GM12878 (cell line): Measurements from ENCODE around the gene GCSAM. TPM values are rescaled to one million over a fixed set of nuclear protein-coding genes. Genes with fewer than 3 reads are reported as not detected.

ENCODE experiments used
- ASH2L ChIP-seq: fragments of 300-600, 200-600 bp; sonication (generic); IDR thresholded peaks from 2 replicates; pipeline ENCODE4 v1.6.1; 2017; ENCODE audit warnings: low read depth, mild to moderate bottlenecking, borderline replicate concordance
- ATF3 ChIP-seq: IDR thresholded peaks from 2 replicates; pipeline ENCODE4 v1.6.1; 2011; ENCODE audit warnings: low read depth, mild to moderate bottlenecking, low read length, moderate library complexity, borderline replicate concordance; ENCODE audit errors: extremely low read depth
- BACH1 ChIP-seq: fragments of 450-650 bp; IDR thresholded peaks from 2 replicates; pipeline ENCODE4 v1.6.1; 2017; ENCODE audit warnings: mild to moderate bottlenecking, borderline replicate concordance
- BHLHE40 ChIP-seq, 2 experiments: fragments of 450-650 bp in 1 of 2; IDR thresholded peaks; 2 replicates each; pipeline ENCODE4 v1.6.1; 2011 to 2017; ENCODE audit warnings: low read depth in 2 of 2, borderline replicate concordance in 1 of 2, improper control_type of control experiment in 1 of 2, low read length in 1 of 2, mild to moderate bottlenecking in 1 of 2
- CREB1 ChIP-seq: IDR thresholded peaks from 2 replicates; pipeline ENCODE4 v1.6.1; 2012; ENCODE audit warnings: low read depth, mild to moderate bottlenecking, inconsistent platforms
- EGR1 ChIP-seq, 2 experiments: IDR thresholded peaks; 1 replicate in 1 of 2; 2 replicates in 1 of 2; pipeline ENCODE4 v1.6.1; 2011 to 2012; ENCODE audit warnings: low read depth in 2 of 2, low read length in 2 of 2, borderline replicate concordance in 1 of 2, mild to moderate bottlenecking in 1 of 2, moderate library complexity in 1 of 2
- ESRRA ChIP-seq: IDR thresholded peaks from 2 replicates; pipeline ENCODE4 v1.6.1; 2012; ENCODE audit warnings: mild to moderate bottlenecking, low read length, improper control_type of control experiment
- EZH2 ChIP-seq: IDR thresholded peaks from 2 replicates; pipeline ENCODE4 v1.6.1; 2012; ENCODE audit warnings: low read depth, mild to moderate bottlenecking, control low read depth, inconsistent platforms, low read length, borderline replicate concordance; ENCODE audit not compliant: control insufficient read depth
- FOXK2 ChIP-seq: fragments of 450-650 bp; IDR thresholded peaks from 2 replicates; pipeline ENCODE4 v1.6.1; 2017; ENCODE audit warnings: mild to moderate bottlenecking, moderate library complexity
- IKZF2 ChIP-seq, 2 experiments: fragments of 450-650 bp; IDR thresholded peaks; 2 replicates each; pipeline ENCODE4 v1.6.1; 2017; ENCODE audit warnings: mild to moderate bottlenecking in 2 of 2, moderate library complexity in 2 of 2
- JUNB ChIP-seq: IDR thresholded peaks from 2 replicates; pipeline ENCODE4 v1.6.1; 2016; ENCODE audit warnings: antibody characterized with exemption, mild to moderate bottlenecking
- LARP7 ChIP-seq: fragments of 450-650 bp; IDR thresholded peaks from 2 replicates; pipeline ENCODE4 v1.6.1; 2017; ENCODE audit warnings: mild to moderate bottlenecking
- MTA2 ChIP-seq: fragments of 450-650 bp; IDR thresholded peaks from 2 replicates; pipeline ENCODE4 v1.6.1; 2016; ENCODE audit warnings: low read depth, mild to moderate bottlenecking, moderate library complexity
- NFIC ChIP-seq: IDR thresholded peaks from 2 replicates; pipeline ENCODE4 v1.6.1; 2012; ENCODE audit warnings: low read depth, mild to moderate bottlenecking, inconsistent platforms, low read length, moderate library complexity
- PAX8 ChIP-seq: fragments of 450-650 bp; IDR thresholded peaks from 2 replicates; pipeline ENCODE4 v1.6.1; 2017; ENCODE audit warnings: mild to moderate bottlenecking, moderate library complexity
- RAD51 ChIP-seq: fragments of 450-650 bp; IDR thresholded peaks from 2 replicates; pipeline ENCODE4 v1.6.1; 2016; ENCODE audit warnings: moderate library complexity, mild to moderate bottlenecking, inconsistent platforms
- SIN3A ChIP-seq: IDR thresholded peaks from 2 replicates; pipeline ENCODE4 v1.6.1; 2012; ENCODE audit warnings: low read depth, low read length, improper control_type of control experiment
- TAF1 ChIP-seq: IDR thresholded peaks from 2 replicates; pipeline ENCODE4 v1.6.1; 2011; ENCODE audit warnings: mild to moderate bottlenecking, low read depth, low read length, borderline replicate concordance
- ZNF207 ChIP-seq: fragments of 450-650 bp; IDR thresholded peaks from 2 replicates; pipeline ENCODE4 v1.6.1; 2014; ENCODE audit warnings: antibody characterized with exemption, mild to moderate bottlenecking, borderline replicate concordance
- ZNF24 ChIP-seq: fragments of 450-650 bp; IDR thresholded peaks from 2 replicates; pipeline ENCODE4 v1.6.1; 2017; ENCODE audit warnings: antibody characterized with exemption, mild to moderate bottlenecking
- ZNF274 ChIP-seq: IDR thresholded peaks from one replicate; pipeline ENCODE4 v1.8.0; 2011; ENCODE audit not compliant: insufficient read length, insufficient read depth
- ZNF592 ChIP-seq: fragments of 450-650 bp; IDR thresholded peaks from 2 replicates; pipeline ENCODE4 v1.6.1; 2017; ENCODE audit warnings: mild to moderate bottlenecking, moderate library complexity
- ZNF622 ChIP-seq: fragments of 450-650 bp; IDR thresholded peaks from 2 replicates; pipeline ENCODE4 v1.6.1; 2017; ENCODE audit warnings: mild to moderate bottlenecking, inconsistent platforms
- ZSCAN29 ChIP-seq: fragments of 450-650 bp; IDR thresholded peaks from 2 replicates; pipeline ENCODE4 v1.6.1; 2017; ENCODE audit warnings: mild to moderate bottlenecking, moderate library complexity
- polyA plus RNA-seq, 11 experiments: library from polyadenylated mRNA; depleted of rRNA in 4 of 11; unstranded in 6 of 11; stranded (reverse) in 5 of 11; fragments of >200 nt; fragmentation: Nextera tagmentation in 4 of 11; fragmentation: Illumina TruSeq in 1 of 11; extraction: Ambion mirVana in 4 of 11; extraction: Trizol in 1 of 11; gene quantifications; 1 replicate in 1 of 11; 2 replicates in 10 of 11; pipeline versions ENCODE4 v1.2.1 to v1.2.3, GENCODE V29; 2011 to 2016; ENCODE audit warnings: inconsistent platforms in 2 of 11, missing spikeins in 2 of 11, low read depth in 1 of 11
- total RNA-seq, 4 experiments: library from RNA; depleted of rRNA in 3 of 4; stranded (reverse); fragments of >200 nt in 3 of 4; fragmentation: Illumina TruSeq in 1 of 4; extraction: Trizol in 1 of 4; gene quantifications; 2 replicates each; pipeline versions ENCODE4 v1.2.1 to v1.2.3, GENCODE V29; 2013 to 2021

GCSAM gene
- total and polyA plus RNA-seq, 10 of the 15 experiments (the other 5 are each of a cell fraction or from before 2014, with no cell fraction given) = 81.5 to 407 (median 107) TPM

GRCh38 chr3:112132975-112133448, at the start of gene GCSAM (continued):
- TF ChIP-seq ZNF207 (no peak), NFIC (no peak), BHLHE40 (IDR thresholded peaks at IDR 0.05; ENCODE audit: borderline replicate concordance in 1 of 2, low read depth in 2 of 2, low read length in 1 of 2) (peak; percentile 99), EGR1 (IDR thresholded peaks at IDR 0.05; ENCODE audit: borderline replicate concordance in 1 of 2, low read depth in 2 of 2, low read length in 2 of 2) (0 out of 3 replicates have a peak, but pooled peaks of 1 of the 2 experiments have one; percentile 7), FOXK2 (no peak), LARP7 (no peak), JUNB (peak; percentile 45; the same call in 1 of the 2 replicates), BACH1 (peak; percentile 16; the same call in 1 of the 2 replicates), ZNF592 (no peak), ATF3 (no peak), ZSCAN29 (0 out of 2 replicates have a peak, but pooled peaks have one; percentile 8), ESRRA (no peak), RAD51 (no peak; the same call in 1 of the 2 replicates), TAF1 (peak; percentile 96), ASH2L (no peak), SIN3A (no peak; the same call in 1 of the 2 replicates), ZNF622 (no peak), MTA2 (peak; percentile 82), EZH2 (no peak), ZNF24 (peak; percentile 67; the same call in 1 of the 2 replicates), PAX8 (no peak; the same call in 1 of the 2 replicates), CREB1 (no peak), ZNF274 (no peak), IKZF2 (IDR thresholded peaks at IDR 0.05) (peak; percentile 97 to 98)
